ENCODE measurements around the gene EXOC6B. TPM values are rescaled to one million over a fixed set of nuclear protein-coding genes. Genes with fewer than 3 reads are reported as not detected.

EXOC6B gene
- total RNA-seq, 1 experiment from 2014 or later = 33.7 TPM

GRCh38 chr2:72135921-72136320 is 689.9 kb downstream of the EXOC6B start (continued):
- TF ChIP-seq KAT7 (CRISPR knock-in tag; IDR thresholded peaks at IDR 0.05; ENCODE audit: borderline replicate concordance) = no peak
- no peak for TF ChIP-seq NR2C2 (CRISPR knock-in tag; IDR thresholded peaks at IDR 0.05)
- TF ChIP-seq SMAD3 (CRISPR knock-in tag; IDR thresholded peaks at IDR 0.05; ENCODE audit: borderline replicate concordance) = no peak

- POLR2A ChIA-PET = no interaction called here
- Mint-ChIP-seq H3K27me3 (ENCODE audit: low read depth) (peaks cover 18% of the 10 kb centered on the region), H3K27ac (no peak overlapping the region), H3K4me1 (peaks cover 14% of the 10 kb centered on the region), H3K9me3 (no peaks in the 10 kb centered on the region), H3K36me3 (no peaks in the 10 kb centered on the region), H3K4me3 (no peak overlapping the region)
- no peak for DNase-seq (ENCODE audit: low spot score)
- TF ChIP-seq HMGXB4 (CRISPR knock-in tag; IDR thresholded peaks at IDR 0.05) = no peak
- TF ChIP-seq ATF1 (CRISPR knock-in tag; IDR thresholded peaks at IDR 0.05) = no peak
- no peak for TF ChIP-seq NFATC4 (CRISPR knock-in tag; IDR thresholded peaks at IDR 0.05)
- no peak for TF ChIP-seq ZNF263 (CRISPR knock-in tag; IDR thresholded peaks at IDR 0.05; ENCODE audit: low read depth)
- no peak for TF ChIP-seq FOXJ3 (CRISPR knock-in tag; IDR thresholded peaks at IDR 0.05; ENCODE audit: borderline replicate concordance)
- TF ChIP-seq, protein P1, sequence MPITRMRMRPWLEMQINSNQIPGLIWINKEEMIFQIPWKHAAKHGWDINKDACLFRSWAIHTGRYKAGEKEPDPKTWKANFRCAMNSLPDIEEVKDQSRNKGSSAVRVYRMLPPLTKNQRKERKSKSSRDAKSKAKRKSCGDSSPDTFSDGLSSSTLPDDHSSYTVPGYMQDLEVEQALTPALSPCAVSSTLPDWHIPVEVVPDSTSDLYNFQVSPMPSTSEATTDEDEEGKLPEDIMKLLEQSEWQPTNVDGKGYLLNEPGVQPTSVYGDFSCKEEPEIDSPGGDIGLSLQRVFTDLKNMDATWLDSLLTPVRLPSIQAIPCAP (CRISPR knock-in tag; IDR thresholded peaks at IDR 0.05) = no peak
- TF ChIP-seq, protein P2, sequence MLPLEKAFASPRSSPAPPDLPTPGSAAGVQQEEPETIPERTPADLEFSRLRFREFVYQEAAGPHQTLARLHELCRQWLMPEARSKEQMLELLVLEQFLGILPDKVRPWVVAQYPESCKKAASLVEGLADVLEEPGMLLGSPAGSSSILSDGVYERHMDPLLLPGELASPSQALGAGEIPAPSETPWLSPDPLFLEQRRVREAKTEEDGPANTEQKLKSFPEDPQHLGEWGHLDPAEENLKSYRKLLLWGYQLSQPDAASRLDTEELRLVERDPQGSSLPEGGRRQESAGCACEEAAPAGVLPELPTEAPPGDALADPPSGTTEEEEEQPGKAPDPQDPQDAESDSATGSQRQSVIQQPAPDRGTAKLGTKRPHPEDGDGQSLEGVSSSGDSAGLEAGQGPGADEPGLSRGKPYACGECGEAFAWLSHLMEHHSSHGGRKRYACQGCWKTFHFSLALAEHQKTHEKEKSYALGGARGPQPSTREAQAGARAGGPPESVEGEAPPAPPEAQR (CRISPR knock-in tag; IDR thresholded peaks at IDR 0.05) = no peak
- TF ChIP-seq CREB1 (CRISPR knock-in tag; IDR thresholded peaks at IDR 0.05) = no peak
- TF ChIP-seq, protein P3, sequence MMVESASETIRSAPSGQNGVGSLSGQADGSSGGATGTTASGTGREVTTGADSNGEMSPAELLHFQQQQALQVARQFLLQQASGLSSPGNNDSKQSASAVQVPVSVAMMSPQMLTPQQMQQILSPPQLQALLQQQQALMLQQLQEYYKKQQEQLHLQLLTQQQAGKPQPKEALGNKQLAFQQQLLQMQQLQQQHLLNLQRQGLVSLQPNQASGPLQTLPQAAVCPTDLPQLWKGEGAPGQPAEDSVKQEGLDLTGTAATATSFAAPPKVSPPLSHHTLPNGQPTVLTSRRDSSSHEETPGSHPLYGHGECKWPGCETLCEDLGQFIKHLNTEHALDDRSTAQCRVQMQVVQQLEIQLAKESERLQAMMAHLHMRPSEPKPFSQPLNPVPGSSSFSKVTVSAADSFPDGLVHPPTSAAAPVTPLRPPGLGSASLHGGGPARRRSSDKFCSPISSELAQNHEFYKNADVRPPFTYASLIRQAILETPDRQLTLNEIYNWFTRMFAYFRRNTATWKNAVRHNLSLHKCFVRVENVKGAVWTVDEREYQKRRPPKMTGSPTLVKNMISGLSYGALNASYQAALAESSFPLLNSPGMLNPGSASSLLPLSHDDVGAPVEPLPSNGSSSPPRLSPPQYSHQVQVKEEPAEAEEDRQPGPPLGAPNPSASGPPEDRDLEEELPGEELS (CRISPR knock-in tag; IDR thresholded peaks at IDR 0.05) = no peak
- TF ChIP-seq TEAD1 (CRISPR knock-in tag; IDR thresholded peaks at IDR 0.05) = no peak
- CTCF ChIA-PET = interaction anchor here (1.1 kb wide), 1 partner anchor 15 kb away, joined by 4 read pairs; no protein-coding TSS in a partner anchor
- ATAC-seq = no peak
These were observed 690.6 kb downstream of the EXOC6B start for GRCh38 chr2:72134997-72135800.

DNA sequence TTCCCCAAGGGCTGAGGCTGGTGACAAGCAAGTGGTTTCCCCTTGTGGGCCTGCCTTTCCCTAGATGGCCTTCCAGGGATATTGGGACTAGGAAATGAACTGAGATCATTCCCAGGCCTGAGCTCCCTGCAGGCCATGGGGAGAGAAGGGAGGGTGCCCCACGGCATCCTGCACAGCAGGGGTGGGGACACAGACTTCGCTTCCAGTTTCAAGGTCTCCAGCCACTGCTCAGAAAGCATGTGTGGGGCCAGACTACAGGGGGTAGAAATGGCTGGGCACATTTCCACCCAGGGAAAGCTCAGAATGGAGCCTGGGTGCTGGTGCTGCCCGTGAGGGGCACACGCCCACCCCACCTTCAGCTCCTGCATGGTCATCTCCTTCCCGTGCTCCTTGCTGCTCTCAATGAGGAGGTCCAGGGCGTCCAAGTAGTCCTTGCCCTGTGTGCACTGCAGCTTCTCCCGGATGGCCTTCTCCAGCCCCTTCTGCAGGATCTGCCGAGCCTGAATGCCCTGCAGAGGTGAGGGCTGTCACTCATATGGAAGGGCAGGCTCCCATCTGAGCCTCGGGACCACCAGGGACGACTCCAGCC is 691.3 kb downstream of the EXOC6B start:
- H3K36me3 Mint-ChIP-seq = no peaks in the 10 kb centered on the region
- H3K27ac Mint-ChIP-seq = no peak overlapping the region
- ChIA-PET CTCF (interaction anchor here (0.8 to 1.1 kb wide), 3 partner anchors 16 to 18 kb away, joined by 4 read pairs; no protein-coding TSS in a partner anchor), POLR2A (no interaction called here)
- no peak overlapping the region for H3K4me3 Mint-ChIP-seq
- no peak for DNase-seq (ENCODE audit: low spot score)
- no peak for ATAC-seq
- peaks cover 11% of the 10 kb centered on the region for H3K27me3 Mint-ChIP-seq (ENCODE audit: low read depth)
- no peaks in the 10 kb centered on the region for H3K9me3 Mint-ChIP-seq
- peaks cover 17% of the 10 kb centered on the region for H3K4me1 Mint-ChIP-seq
- TF ChIP-seq, protein P4, sequence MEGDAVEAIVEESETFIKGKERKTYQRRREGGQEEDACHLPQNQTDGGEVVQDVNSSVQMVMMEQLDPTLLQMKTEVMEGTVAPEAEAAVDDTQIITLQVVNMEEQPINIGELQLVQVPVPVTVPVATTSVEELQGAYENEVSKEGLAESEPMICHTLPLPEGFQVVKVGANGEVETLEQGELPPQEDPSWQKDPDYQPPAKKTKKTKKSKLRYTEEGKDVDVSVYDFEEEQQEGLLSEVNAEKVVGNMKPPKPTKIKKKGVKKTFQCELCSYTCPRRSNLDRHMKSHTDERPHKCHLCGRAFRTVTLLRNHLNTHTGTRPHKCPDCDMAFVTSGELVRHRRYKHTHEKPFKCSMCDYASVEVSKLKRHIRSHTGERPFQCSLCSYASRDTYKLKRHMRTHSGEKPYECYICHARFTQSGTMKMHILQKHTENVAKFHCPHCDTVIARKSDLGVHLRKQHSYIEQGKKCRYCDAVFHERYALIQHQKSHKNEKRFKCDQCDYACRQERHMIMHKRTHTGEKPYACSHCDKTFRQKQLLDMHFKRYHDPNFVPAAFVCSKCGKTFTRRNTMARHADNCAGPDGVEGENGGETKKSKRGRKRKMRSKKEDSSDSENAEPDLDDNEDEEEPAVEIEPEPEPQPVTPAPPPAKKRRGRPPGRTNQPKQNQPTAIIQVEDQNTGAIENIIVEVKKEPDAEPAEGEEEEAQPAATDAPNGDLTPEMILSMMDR (IDR thresholded peaks at IDR 0.05) = no peak
- TF ChIP-seq ZNF317 (CRISPR knock-in tag; IDR thresholded peaks at IDR 0.05; ENCODE audit: borderline replicate concordance, low read depth) (no peak), USF2 (CRISPR knock-in tag; IDR thresholded peaks at IDR 0.05) (no peak), ELF4 (CRISPR knock-in tag; IDR thresholded peaks at IDR 0.05; ENCODE audit: low read depth) (no peak), HMGA2 (CRISPR knock-in tag; IDR thresholded peaks at IDR 0.05) (no peak)
- TF ChIP-seq, protein P5, sequence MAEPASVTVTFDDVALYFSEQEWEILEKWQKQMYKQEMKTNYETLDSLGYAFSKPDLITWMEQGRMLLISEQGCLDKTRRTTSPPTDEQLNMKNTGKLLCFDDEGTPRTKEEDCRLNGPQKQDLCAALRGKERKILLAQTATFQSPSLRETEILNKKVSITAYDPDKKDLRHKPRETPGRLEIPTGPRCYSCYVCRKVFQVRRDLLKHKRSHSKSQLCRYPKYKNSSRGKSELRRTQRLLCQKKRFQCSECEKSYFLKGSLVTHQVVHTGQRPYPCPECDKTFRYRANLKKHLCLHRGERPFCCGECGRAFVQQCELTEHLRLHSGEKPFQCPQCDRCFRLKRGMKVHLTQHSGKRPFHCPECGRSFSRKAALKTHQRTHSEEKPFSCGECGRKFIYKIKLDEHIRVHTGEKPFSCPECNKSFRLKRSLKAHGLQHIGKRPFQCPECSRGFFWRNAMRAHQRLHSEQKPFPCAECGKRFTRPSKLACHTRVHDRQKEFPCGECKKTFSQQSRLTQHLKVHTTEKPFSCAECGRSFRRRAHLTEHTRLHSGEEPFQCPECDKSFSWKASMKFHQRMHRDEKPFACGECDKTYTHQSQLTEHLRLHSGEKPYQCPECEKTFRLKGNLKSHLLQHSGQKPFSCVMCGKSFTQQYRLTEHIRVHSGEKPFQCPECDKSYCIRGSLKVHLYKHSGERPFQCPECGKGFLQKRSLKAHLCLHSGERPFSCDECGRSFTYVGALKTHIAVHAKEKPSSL (CRISPR knock-in tag; conservative IDR thresholded peaks at IDR 0.05) = no peak
- TF ChIP-seq, protein P2 (CRISPR knock-in tag; IDR thresholded peaks at IDR 0.05) = no peak
